OCI-LY7 (cell line): ENCODE results near the gene BBS4.

Experiments
- EZH2phosphoT487 ChIP-seq: fragments of 200-600 bp; sonication (generic); IDR thresholded peaks from 2 replicates; pipeline ENCODE4 v1.6.1; 2018; ENCODE audit warnings: low read depth, borderline replicate concordance, mild to moderate bottlenecking, mixed run types, antibody characterized with exemption, low read length, moderate library complexity, mixed read lengths
- TF ChIP-seq, protein P1 (sequence below): fragments of 200-600 bp; sonication (generic); conservative IDR thresholded peaks from 2 replicates; pipeline ENCODE4 v1.5.1; 2014; ENCODE audit warnings: mild to moderate bottlenecking, antibody characterized with exemption, low read length, moderate library complexity, mixed read lengths

GRCh38 chr15:72749700-72750099 is 63.7 kb downstream of the BBS4 start:
- TF ChIP-seq EZH2phosphoT487: no peak
- TF ChIP-seq, protein P1, sequence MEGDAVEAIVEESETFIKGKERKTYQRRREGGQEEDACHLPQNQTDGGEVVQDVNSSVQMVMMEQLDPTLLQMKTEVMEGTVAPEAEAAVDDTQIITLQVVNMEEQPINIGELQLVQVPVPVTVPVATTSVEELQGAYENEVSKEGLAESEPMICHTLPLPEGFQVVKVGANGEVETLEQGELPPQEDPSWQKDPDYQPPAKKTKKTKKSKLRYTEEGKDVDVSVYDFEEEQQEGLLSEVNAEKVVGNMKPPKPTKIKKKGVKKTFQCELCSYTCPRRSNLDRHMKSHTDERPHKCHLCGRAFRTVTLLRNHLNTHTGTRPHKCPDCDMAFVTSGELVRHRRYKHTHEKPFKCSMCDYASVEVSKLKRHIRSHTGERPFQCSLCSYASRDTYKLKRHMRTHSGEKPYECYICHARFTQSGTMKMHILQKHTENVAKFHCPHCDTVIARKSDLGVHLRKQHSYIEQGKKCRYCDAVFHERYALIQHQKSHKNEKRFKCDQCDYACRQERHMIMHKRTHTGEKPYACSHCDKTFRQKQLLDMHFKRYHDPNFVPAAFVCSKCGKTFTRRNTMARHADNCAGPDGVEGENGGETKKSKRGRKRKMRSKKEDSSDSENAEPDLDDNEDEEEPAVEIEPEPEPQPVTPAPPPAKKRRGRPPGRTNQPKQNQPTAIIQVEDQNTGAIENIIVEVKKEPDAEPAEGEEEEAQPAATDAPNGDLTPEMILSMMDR: no peak
